T-cell (primary cell): ENCODE measurements around the gene HSD17B14. TPM values are rescaled to one million over a fixed set of nuclear protein-coding genes. Genes with fewer than 3 reads are reported as not detected.

Experiments
- ATAC-seq, 4 experiments: fragments of 200-7000 bp in 3 of 4; fragments of 150-1000 bp in 1 of 4; cut with Tn5 transposase; replicated peaks in 1 of 4; 1 replicate in 3 of 4; 2 replicates in 1 of 4; pipeline ENCODE4 v1.10.0; 2021; ENCODE audit warnings: moderate library complexity in 3 of 4, mild to moderate bottlenecking in 2 of 4, moderate number of reproducible peaks in 1 of 4
- CTCF ChIA-PET, 2 donors: fragments of 300-600 bp; sonication (Branson Sonifier 250); formaldehyde crosslinking; loops; one replicate each; lab custom pipeline; 2022; ENCODE audit warnings: antibody characterized with exemption in 2 of 2; lab: Charles Lee
- POLR2A ChIA-PET, 2 donors: fragments of 300-600 bp; sonication (Branson Sonifier 250); formaldehyde crosslinking; loops; one replicate each; lab custom pipeline; 2022; ENCODE audit warnings: antibody characterized with exemption in 2 of 2; lab: Charles Lee
- DNase-seq, 35 experiments: peaks; one replicate each; pipeline versions ENCODE4 v3.0.0 to v3.0.0-alpha.2; 2013 to 2023
- H3K27ac ChIP-seq: one replicate; pipeline ENCODE4 v1.5.1; 2013; ENCODE audit warnings: low read length
- H3K27me3 ChIP-seq, 2 experiments: replicated peaks in 1 of 2; 1 replicate in 1 of 2; 2 replicates in 1 of 2; pipeline versions ENCODE4 v1.6.1 to v1.7.0; 2013; ENCODE audit warnings: low read length in 1 of 2, mixed read lengths in 1 of 2; ENCODE audit not compliant: control insufficient read depth in 2 of 2, insufficient read depth in 2 of 2; ENCODE audit errors: extremely low read depth in 1 of 2
- H3K36me3 ChIP-seq, 2 donors: 1 replicate in 1 of 2; 2 replicates in 1 of 2; pipeline versions ENCODE4 v1.6.1 to v1.7.0; 2013; ENCODE audit warnings: low read length in 1 of 2; ENCODE audit not compliant: control insufficient read depth in 2 of 2, insufficient read depth in 1 of 2; ENCODE audit errors: extremely low read depth in 1 of 2
- H3K4me1 ChIP-seq, 2 experiments: 1 replicate in 1 of 2; 2 replicates in 1 of 2; pipeline versions ENCODE4 v1.6.1 to v1.7.0; 2013; ENCODE audit warnings: low read length in 2 of 2, mixed read lengths in 1 of 2; ENCODE audit not compliant: insufficient read depth in 2 of 2, control insufficient read depth in 1 of 2; ENCODE audit errors: extremely low read depth in 1 of 2
- H3K4me3 ChIP-seq, 2 donors: 1 replicate in 1 of 2; 2 replicates in 1 of 2; pipeline versions ENCODE4 v1.5.1 to v1.7.0; 2013; ENCODE audit warnings: mild to moderate bottlenecking in 2 of 2, low read length in 1 of 2, moderate library complexity in 1 of 2; ENCODE audit not compliant: control insufficient read depth in 1 of 2; ENCODE audit errors: extremely low read depth in 1 of 2
- H3K9me3 ChIP-seq: 2 replicates; pipeline ENCODE4 v1.7.0; 2013
- H3K27ac Mint-ChIP-seq, 2 donors: one replicate each; pipeline ENCODE4 v1.8.0; 2020 to 2021; ENCODE audit warnings: mild to moderate bottlenecking in 2 of 2, mixed read lengths in 2 of 2
- H3K27me3 Mint-ChIP-seq, 2 donors: one replicate each; pipeline ENCODE4 v1.8.0; 2021 to 2022; ENCODE audit warnings: mixed read lengths in 2 of 2
- H3K36me3 Mint-ChIP-seq: one replicate; pipeline ENCODE4 v1.8.0; 2021; ENCODE audit warnings: mixed read lengths
- H3K4me1 Mint-ChIP-seq, 3 donors: one replicate each; pipeline ENCODE4 v1.8.0; 2020 to 2022; ENCODE audit warnings: mixed read lengths in 3 of 3, mild to moderate bottlenecking in 1 of 3
- H3K4me3 Mint-ChIP-seq, 3 donors: one replicate each; pipeline ENCODE4 v1.8.0; 2020 to 2022; ENCODE audit warnings: mild to moderate bottlenecking in 3 of 3, mixed read lengths in 3 of 3, moderate library complexity in 3 of 3
- H3K9me3 Mint-ChIP-seq, 3 donors: one replicate each; pipeline ENCODE4 v1.8.0; 2020 to 2022; ENCODE audit warnings: mixed read lengths in 3 of 3
- WGBS: methylation state at CpG from one replicate; pipeline ENCODE4 v1.1.5; 2013; ENCODE audit warnings: missing lambda C conversion rate; ENCODE audit not compliant: insufficient coverage; 5-methylcytosine and 5-hydroxymethylcytosine counted together
- total RNA-seq, 35 experiments: library from RNA in 6 of 35; stranded (reverse) in 6 of 35; fragments of 120-200 nt in 1 of 35; gene quantifications; one replicate each; pipeline versions ENCODE4 v1.2.1 to v1.2.4 and lab custom pipeline; 2013 to 2026

Gene HSD17B14
- total RNA-seq, 5 donors from 2014 or later (not counting 1 experiment from before 2014, with no cell fraction given) = 0.58 to 2.1 (median 1.1) TPM; not detected in 1

DNA sequence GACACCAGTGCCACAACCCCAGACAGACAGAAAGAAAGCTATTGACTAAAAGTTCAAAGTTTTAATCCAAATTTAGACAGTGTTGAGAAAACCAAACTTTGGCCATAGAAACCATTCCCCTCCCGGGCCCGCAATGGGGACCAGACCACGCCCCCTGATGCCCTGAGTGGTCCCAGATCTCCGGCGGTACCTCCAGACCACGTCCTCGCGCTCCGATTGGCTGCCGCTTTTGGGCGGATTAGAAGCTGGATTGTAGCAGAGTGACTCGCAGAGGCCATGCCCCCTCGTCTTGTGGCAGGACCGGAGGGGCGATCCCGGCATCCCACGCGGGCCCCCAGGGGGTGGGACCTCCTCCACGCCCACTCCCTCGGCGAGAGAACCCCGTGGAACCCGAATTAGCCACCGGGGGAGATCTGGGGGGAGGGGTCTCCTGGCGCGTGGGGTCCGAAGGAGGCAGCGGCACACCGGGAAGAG is 797 bp upstream of the HSD17B14 start:
- Histone ChIP-seq H3K4me3 (peak overlapping the region; percentile 13 to 54), H3K9me3 (no peaks in the 10 kb centered on the region), H3K27me3 (peaks cover 0 to 33% of the 10 kb centered on the region in 2 experiments), H3K27ac (no peak overlapping the region), H3K36me3 (no peaks in the 10 kb centered on the region), H3K4me1 (peaks cover 3 to 28% of the 10 kb centered on the region in 2 experiments)
- ATAC-seq (peak; percentile 82 to 90 (median 86)), DNase-seq (peak; percentile 56 to 88 (median 78))
- peak overlapping the region; percentile 78 to 92 (median 80) for H3K4me3 Mint-ChIP-seq
- ChIA-PET POLR2A (interaction anchor here in 1 of 2 donors (0.6 kb wide), 1 partner anchor 42 kb away, joined by 3 read pairs; no protein-coding TSS in a partner anchor), CTCF (interaction anchor here (0.7 to 2.5 kb wide), 11 partner anchors 34 to 192 kb away, joined by 3 to 17 read pairs (median 5); partner anchors contain the start of genes IZUMO1 (in 1 of the 2), NUCB1 (in 1 of the 2) and RUVBL2 (in 1 of the 2))
- H3K36me3 Mint-ChIP-seq = no peaks in the 10 kb centered on the region
- peaks cover 18 to 25% (median 19%) of the 10 kb centered on the region in 3 donors for H3K4me1 Mint-ChIP-seq
- no peaks in the 10 kb centered on the region for H3K9me3 Mint-ChIP-seq
- 12% methylated on average over 15 of the region's 29 CpGs for WGBS
- peaks cover 0 to 11% of the 10 kb centered on the region in 2 donors for H3K27me3 Mint-ChIP-seq
- peak overlapping the region; percentile 55 to 89 for H3K27ac Mint-ChIP-seq

DNA sequence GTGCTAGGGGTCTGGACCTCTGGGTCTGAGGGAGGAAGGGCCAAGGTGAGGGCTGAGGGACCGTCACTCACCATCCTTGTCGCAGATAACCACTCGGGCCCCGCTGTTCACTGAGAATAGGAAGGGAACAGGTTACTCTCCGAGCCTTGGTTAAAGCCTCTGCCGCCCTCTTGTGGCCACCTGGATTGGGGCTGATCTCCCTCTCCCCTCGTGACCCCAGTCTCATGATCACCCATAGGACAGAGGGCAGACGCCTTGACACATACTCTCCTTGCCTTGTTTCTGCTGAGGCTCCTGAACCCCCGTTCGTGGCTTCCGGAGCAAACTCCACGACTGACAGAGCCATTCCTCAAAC is 580 bp downstream of the HSD17B14 start:
- H3K4me1 ChIP-seq = peaks cover 3 to 28% of the 10 kb centered on the region in 2 experiments
- Mint-ChIP-seq H3K27ac (peak overlapping the region; percentile 46 to 80), H3K4me1 (peaks cover 18 to 25% (median 19%) of the 10 kb centered on the region in 3 donors), H3K9me3 (no peaks in the 10 kb centered on the region), H3K36me3 (no peaks in the 10 kb centered on the region), H3K4me3 (peak overlapping the region; percentile 78 to 92 (median 79)), H3K27me3 (peaks cover 3 to 11% of the 10 kb centered on the region in 2 donors)
- POLR2A ChIA-PET = no interaction called here
- DNase-seq (peak; percentile 76 to 96 (median 91)), ATAC-seq (peak; percentile 83 to 93 (median 90))
- 0% methylated on average over 6 of the region's 12 CpGs for WGBS
- CTCF ChIA-PET = interaction anchor here in 1 of 2 donors (0.6 to 2.5 kb wide), 5 partner anchors 37 to 164 kb away, joined by 3 to 17 read pairs (median 6); partner anchors contain the start of gene RUVBL2
- no peaks in the 10 kb centered on the region for H3K36me3 ChIP-seq
- H3K4me3 ChIP-seq = peak overlapping the region; percentile 13 to 46
- H3K27me3 ChIP-seq = peaks cover 0 to 33% of the 10 kb centered on the region in 2 experiments
- H3K27ac ChIP-seq = no peak overlapping the region
- no peaks in the 10 kb centered on the region for H3K9me3 ChIP-seq

DNA sequence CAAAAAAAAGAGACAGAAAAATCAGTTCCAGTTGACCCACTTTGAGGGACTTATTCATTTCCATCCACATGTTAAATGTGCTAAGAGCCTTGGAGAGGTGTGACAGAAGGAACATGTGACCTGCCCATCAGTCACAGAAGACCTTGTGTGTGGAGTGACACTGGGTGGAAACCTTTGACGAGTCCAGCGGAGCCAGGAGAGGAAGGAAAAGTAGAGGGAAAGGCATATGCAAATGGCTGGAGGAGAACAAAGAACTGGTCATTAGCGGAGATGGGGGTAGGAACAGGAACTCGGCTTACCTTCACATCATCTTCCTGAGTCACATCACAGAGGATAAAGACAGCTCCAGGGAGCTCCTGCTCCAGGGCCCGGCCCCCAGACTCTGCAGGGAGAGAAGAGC is 2.3 kb downstream of the HSD17B14 start:
- ATAC-seq = no peak
- no CpG with 5 or more reads among the region's 5 CpGs for WGBS
- Mint-ChIP-seq H3K36me3 (no peaks in the 10 kb centered on the region), H3K27ac (no peak overlapping the region), H3K9me3 (no peaks in the 10 kb centered on the region), H3K27me3 (peaks cover 3 to 14% of the 10 kb centered on the region in 2 donors), H3K4me3 (peak overlapping the region in 1 of 3 donors; percentile 23), H3K4me1 (peaks cover 18 to 25% (median 19%) of the 10 kb centered on the region in 3 donors)
- Histone ChIP-seq H3K27ac (no peak overlapping the region), H3K27me3 (peaks cover 0 to 37% of the 10 kb centered on the region in 2 experiments), H3K9me3 (no peaks in the 10 kb centered on the region), H3K36me3 (no peaks in the 10 kb centered on the region), H3K4me3 (no peak overlapping the region), H3K4me1 (peaks cover 3 to 28% of the 10 kb centered on the region in 2 experiments)
- ChIA-PET POLR2A (no interaction called here), CTCF (no interaction called here)
- no peak for DNase-seq

DNA sequence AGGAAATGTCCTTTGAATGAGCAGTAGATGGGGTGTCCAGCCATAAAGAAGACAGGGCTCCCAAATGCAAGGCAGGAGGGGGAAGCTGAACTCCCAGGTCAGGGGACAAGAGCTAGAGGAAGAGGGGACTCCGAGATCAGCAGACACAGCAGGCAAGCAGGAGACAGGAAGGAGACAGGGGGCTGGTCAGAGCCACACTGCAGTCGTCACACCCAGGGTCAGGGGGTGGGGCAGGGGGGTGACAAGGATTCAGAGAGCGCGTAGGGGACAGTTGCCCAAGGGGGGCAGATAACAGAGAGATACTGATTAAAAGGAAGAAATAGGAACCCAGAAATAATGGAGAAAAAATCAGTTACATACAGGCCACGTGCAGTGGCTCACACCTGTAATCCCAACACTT is 3.2 kb downstream of the HSD17B14 start:
- Mint-ChIP-seq H3K27me3 (peaks cover 3 to 14% of the 10 kb centered on the region in 2 donors), H3K36me3 (no peaks in the 10 kb centered on the region), H3K4me1 (peaks cover 18 to 25% (median 19%) of the 10 kb centered on the region in 3 donors), H3K27ac (no peak overlapping the region), H3K9me3 (no peaks in the 10 kb centered on the region), H3K4me3 (peak overlapping the region in 1 of 3 donors; percentile 9)
- ChIA-PET CTCF (no interaction called here), POLR2A (no interaction called here)
- H3K36me3 ChIP-seq = no peaks in the 10 kb centered on the region
- 56% methylated on average over 2 of the region's 5 CpGs for WGBS
- no peaks in the 10 kb centered on the region for H3K9me3 ChIP-seq
- H3K27me3 ChIP-seq = peaks cover 0 to 37% of the 10 kb centered on the region in 2 experiments
- ATAC-seq (no peak), DNase-seq (no peak)
- H3K27ac ChIP-seq = no peak overlapping the region
- peaks cover 3 to 28% of the 10 kb centered on the region in 2 experiments for H3K4me1 ChIP-seq
- H3K4me3 ChIP-seq = no peak overlapping the region

DNA sequence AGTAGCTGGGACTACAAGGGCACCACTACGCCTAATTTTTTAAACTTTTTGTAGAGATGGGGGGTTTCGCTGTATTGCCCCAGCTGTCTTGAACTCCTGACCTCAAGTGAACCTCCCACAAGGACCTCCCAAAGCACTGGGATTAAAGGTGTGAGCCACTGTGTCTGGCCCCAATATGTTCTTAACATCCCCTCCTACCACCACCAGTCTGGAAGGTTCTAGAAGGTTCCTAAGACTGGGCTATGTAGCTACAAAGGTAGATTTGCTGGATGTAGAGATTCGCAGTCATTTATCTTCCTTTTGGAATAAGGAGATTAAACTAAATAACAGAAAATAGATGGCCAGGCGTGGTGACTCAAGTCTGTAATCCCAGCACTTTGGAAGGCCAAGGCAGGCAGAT is 5.3 kb downstream of the HSD17B14 start:
- DNase-seq (no peak), ATAC-seq (no peak)
- H3K4me1 ChIP-seq = peaks cover 0 to 9% of the 10 kb centered on the region in 2 experiments
- POLR2A ChIA-PET = no interaction called here
- no peaks in the 10 kb centered on the region for H3K36me3 ChIP-seq
- no peaks in the 10 kb centered on the region for H3K9me3 Mint-ChIP-seq
- WGBS = 80% methylated on average over 1 of the region's 4 CpGs
- CTCF ChIA-PET = interaction anchor here in 1 of 2 donors (1.0 kb wide), 2 partner anchors 12 to 37 kb away, joined by 3 read pairs; no protein-coding TSS in a partner anchor
- peaks cover 0 to 17% of the 10 kb centered on the region in 2 experiments for H3K27me3 ChIP-seq
- H3K9me3 ChIP-seq = no peaks in the 10 kb centered on the region
- H3K27me3 Mint-ChIP-seq = peaks cover 3 to 7% of the 10 kb centered on the region in 2 donors
- peaks cover 6 to 10% (median 6%) of the 10 kb centered on the region in 3 donors for H3K4me1 Mint-ChIP-seq
- no peak overlapping the region for H3K4me3 ChIP-seq
- no peaks in the 10 kb centered on the region for H3K36me3 Mint-ChIP-seq
- H3K27ac ChIP-seq = no peak overlapping the region
- no peak overlapping the region for H3K27ac Mint-ChIP-seq
- no peak overlapping the region for H3K4me3 Mint-ChIP-seq

DNA sequence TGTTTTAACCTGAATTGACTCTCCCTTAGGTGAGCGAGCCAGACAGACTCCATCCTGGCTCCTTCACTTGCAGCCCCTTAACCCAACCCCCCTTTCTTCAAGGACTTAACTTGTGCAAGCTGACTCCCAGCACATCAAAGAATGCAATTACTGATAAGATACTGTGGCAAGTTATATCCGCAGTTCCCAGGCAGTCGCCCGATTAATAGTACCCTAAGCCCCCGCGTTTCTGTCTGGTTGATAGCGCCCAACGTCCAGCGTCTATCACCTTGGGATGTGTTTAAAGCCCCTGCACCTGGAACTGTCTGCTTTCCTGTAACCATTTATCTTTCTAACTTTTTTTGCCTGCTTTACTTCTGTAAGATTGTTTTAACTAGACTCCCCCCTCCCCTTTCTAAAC is 6.2 kb downstream of the HSD17B14 start:
- H3K27me3 Mint-ChIP-seq = peaks cover 3% of the 10 kb centered on the region in 2 donors
- no peak overlapping the region for H3K27ac ChIP-seq
- POLR2A ChIA-PET = no interaction called here
- H3K36me3 Mint-ChIP-seq = no peaks in the 10 kb centered on the region
- DNase-seq = no peak
- H3K4me3 ChIP-seq = no peak overlapping the region
- peaks cover 0 to under 1% of the 10 kb centered on the region in 2 experiments for H3K4me1 ChIP-seq
- H3K27me3 ChIP-seq = peaks cover 0 to 9% of the 10 kb centered on the region in 2 experiments
- no peaks in the 10 kb centered on the region for H3K9me3 ChIP-seq
- H3K4me1 Mint-ChIP-seq = peaks cover 0 to 4% (median 0%) of the 10 kb centered on the region in 3 donors
- ATAC-seq = no peak
- no peaks in the 10 kb centered on the region for H3K9me3 Mint-ChIP-seq
- H3K4me3 Mint-ChIP-seq = no peak overlapping the region
- no peaks in the 10 kb centered on the region for H3K36me3 ChIP-seq
- CTCF ChIA-PET = interaction anchor here (0.7 to 1.0 kb wide), 2 partner anchors 12 to 13 kb away, joined by 3 to 8 read pairs; no protein-coding TSS in a partner anchor
- WGBS = 92% methylated on average over 9 of the region's 9 CpGs
- H3K27ac Mint-ChIP-seq = no peak overlapping the region
